Ishikawa (cell line): ENCODE results near the gene ABHD12B.

Experiments used
- CEBPB ChIP-seq: IDR thresholded peaks from 2 replicates; pipeline ENCODE4 v1.6.1; 2012
- CREB1 ChIP-seq: IDR thresholded peaks from 2 replicates; pipeline ENCODE4 v1.6.1; 2012; ENCODE audit warnings: low read depth
- EGR1 ChIP-seq: IDR thresholded peaks from 2 replicates; pipeline ENCODE4 v1.6.1; 2012
- EP300 ChIP-seq: IDR thresholded peaks from 2 replicates; pipeline ENCODE4 v1.6.1; 2012; ENCODE audit warnings: borderline replicate concordance
- FOXM1 ChIP-seq: IDR thresholded peaks from 2 replicates; pipeline ENCODE4 v1.6.1; 2012; ENCODE audit warnings: low read depth, borderline replicate concordance
- NFIC ChIP-seq: IDR thresholded peaks from 2 replicates; pipeline ENCODE4 v1.6.1; 2012
- RAD21 ChIP-seq: IDR thresholded peaks from 2 replicates; pipeline ENCODE4 v1.6.1; 2012; ENCODE audit warnings: low read depth
- TAF1 ChIP-seq: IDR thresholded peaks from 2 replicates; pipeline ENCODE4 v1.6.1; 2012; ENCODE audit warnings: low read depth, mild to moderate bottlenecking
- TCF12 ChIP-seq: IDR thresholded peaks from 2 replicates; pipeline ENCODE4 v1.6.1; 2012; ENCODE audit warnings: low read depth
- TEAD4 ChIP-seq: IDR thresholded peaks from 2 replicates; pipeline ENCODE4 v1.6.1; 2012
- YY1 ChIP-seq: IDR thresholded peaks from 2 replicates; pipeline ENCODE4 v1.6.1; 2012; ENCODE audit warnings: low read depth
- ZBTB7A ChIP-seq: IDR thresholded peaks from 2 replicates; pipeline ENCODE4 v1.6.1; 2012; ENCODE audit warnings: low read depth
- TF ChIP-seq, protein P1 (sequence below): IDR thresholded peaks from 2 replicates; pipeline ENCODE4 v1.6.1; 2012
- TF ChIP-seq, protein P2 (sequence below): IDR thresholded peaks from 2 replicates; pipeline ENCODE4 v1.6.1; 2012; ENCODE audit warnings: low read depth, mild to moderate bottlenecking
- TF ChIP-seq, protein P3 (sequence below): IDR thresholded peaks from 2 replicates; pipeline ENCODE4 v1.6.1; 2012

Gene ABHD12B

DNA sequence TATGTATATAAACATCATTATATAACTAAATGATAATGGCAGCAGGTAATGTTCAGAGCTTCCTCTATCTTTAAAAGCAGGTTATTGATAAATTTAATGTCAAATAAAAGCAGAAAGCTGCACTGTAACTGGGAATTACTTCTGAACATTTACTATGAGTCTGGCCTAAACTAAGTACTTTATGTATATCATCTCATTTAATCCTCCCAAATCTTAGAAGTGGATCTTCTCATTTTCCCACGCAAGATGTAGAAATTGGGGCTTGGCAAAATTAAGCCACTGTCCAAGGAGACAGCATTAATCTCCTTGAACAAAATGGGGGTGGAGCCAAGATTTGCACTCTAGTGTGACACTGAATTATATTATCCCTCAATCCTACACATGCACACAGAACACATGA is 46.5 kb upstream of the ABHD12B start:
- TF ChIP-seq NFIC = no peak
- TF ChIP-seq YY1 = no peak
- TF ChIP-seq TEAD4 = no peak
- TF ChIP-seq, protein P1, sequence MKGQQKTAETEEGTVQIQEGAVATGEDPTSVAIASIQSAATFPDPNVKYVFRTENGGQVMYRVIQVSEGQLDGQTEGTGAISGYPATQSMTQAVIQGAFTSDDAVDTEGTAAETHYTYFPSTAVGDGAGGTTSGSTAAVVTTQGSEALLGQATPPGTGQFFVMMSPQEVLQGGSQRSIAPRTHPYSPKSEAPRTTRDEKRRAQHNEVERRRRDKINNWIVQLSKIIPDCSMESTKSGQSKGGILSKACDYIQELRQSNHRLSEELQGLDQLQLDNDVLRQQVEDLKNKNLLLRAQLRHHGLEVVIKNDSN = no peak
- TF ChIP-seq EGR1 = no peak
- no peak for TF ChIP-seq CEBPB
- TF ChIP-seq TCF12 = no peak
- no peak for TF ChIP-seq CREB1
- TF ChIP-seq TAF1 = no peak
- no peak for TF ChIP-seq EP300
- no peak for TF ChIP-seq ZBTB7A
- no peak for TF ChIP-seq RAD21
- TF ChIP-seq, protein P2, sequence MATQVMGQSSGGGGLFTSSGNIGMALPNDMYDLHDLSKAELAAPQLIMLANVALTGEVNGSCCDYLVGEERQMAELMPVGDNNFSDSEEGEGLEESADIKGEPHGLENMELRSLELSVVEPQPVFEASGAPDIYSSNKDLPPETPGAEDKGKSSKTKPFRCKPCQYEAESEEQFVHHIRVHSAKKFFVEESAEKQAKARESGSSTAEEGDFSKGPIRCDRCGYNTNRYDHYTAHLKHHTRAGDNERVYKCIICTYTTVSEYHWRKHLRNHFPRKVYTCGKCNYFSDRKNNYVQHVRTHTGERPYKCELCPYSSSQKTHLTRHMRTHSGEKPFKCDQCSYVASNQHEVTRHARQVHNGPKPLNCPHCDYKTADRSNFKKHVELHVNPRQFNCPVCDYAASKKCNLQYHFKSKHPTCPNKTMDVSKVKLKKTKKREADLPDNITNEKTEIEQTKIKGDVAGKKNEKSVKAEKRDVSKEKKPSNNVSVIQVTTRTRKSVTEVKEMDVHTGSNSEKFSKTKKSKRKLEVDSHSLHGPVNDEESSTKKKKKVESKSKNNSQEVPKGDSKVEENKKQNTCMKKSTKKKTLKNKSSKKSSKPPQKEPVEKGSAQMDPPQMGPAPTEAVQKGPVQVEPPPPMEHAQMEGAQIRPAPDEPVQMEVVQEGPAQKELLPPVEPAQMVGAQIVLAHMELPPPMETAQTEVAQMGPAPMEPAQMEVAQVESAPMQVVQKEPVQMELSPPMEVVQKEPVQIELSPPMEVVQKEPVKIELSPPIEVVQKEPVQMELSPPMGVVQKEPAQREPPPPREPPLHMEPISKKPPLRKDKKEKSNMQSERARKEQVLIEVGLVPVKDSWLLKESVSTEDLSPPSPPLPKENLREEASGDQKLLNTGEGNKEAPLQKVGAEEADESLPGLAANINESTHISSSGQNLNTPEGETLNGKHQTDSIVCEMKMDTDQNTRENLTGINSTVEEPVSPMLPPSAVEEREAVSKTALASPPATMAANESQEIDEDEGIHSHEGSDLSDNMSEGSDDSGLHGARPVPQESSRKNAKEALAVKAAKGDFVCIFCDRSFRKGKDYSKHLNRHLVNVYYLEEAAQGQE = no peak
- TF ChIP-seq, protein P3, sequence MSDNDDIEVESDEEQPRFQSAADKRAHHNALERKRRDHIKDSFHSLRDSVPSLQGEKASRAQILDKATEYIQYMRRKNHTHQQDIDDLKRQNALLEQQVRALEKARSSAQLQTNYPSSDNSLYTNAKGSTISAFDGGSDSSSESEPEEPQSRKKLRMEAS = no peak
- no peak for TF ChIP-seq FOXM1

DNA sequence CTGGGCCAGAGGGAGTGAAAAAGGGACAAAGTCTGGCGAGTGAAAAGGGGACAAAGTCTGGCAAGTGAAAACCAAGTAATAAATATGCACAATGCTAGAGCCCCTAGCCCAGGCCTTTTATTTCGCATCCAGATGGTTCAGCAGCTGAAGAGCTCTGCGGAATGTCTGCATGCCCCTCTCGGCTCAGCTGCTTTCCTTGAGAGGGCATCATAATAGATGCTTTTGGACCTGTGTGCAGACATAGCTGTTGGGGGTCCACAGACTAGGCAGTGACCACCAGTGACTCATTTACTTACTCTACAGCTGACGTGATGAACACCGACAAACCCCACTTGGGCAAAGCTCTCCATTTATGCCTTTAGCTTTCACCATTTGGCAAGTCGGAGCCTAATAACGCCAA is 45.2 kb upstream of the ABHD12B start:
- TF ChIP-seq FOXM1 = no peak
- TF ChIP-seq, protein P3 = no peak
- no peak for TF ChIP-seq NFIC
- no peak for TF ChIP-seq CREB1
- no peak for TF ChIP-seq RAD21
- no peak for TF ChIP-seq CEBPB
- TF ChIP-seq, protein P2 = no peak
- TF ChIP-seq EGR1 = no peak
- no peak for TF ChIP-seq EP300
- TF ChIP-seq, protein P1 = no peak
- TF ChIP-seq YY1 = no peak
- no peak for TF ChIP-seq ZBTB7A
- TF ChIP-seq TCF12 = no peak
- no peak for TF ChIP-seq TEAD4
- TF ChIP-seq TAF1 = no peak

DNA sequence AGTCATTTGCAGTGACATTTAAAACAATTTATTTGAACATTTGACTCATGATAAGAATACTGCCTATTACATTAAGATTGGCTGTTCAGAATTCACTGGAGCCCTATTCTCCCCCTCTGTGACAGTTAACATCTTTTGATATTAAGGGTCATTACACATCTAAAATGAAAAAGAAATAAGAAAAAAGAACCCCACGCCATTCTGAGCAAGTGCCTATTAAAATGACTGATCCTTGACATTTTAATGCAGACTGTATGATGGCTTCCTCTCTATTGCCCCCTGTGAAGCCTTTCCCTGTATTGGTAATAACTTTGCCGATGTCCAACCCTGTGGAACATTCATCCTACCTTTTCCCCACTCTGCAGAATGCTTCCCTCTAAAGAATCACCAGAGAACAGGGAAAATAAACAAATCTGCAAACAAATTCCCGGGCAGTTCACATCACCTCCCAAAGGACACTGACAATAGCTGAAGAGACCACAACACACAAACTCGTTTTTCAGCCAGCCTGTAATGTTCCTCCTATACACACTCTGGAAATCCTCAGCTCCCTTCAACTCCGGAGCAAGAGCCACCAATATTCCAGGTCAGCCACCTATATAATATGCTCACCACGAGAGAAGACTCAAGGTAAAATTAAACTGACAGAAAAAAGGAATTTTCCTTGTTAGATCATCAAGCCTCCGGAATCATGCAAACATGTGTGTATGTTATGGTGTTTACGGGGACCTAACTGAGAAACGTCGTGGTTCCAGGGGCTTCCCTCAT is 42.9 kb upstream of the ABHD12B start:
- no peak for TF ChIP-seq FOXM1
- TF ChIP-seq RAD21 = no peak
- no peak for TF ChIP-seq TAF1
- TF ChIP-seq ZBTB7A = no peak
- TF ChIP-seq, protein P3 = no peak
- TF ChIP-seq, protein P2 = no peak
- TF ChIP-seq NFIC = no peak
- TF ChIP-seq CEBPB = no peak
- TF ChIP-seq TCF12 = no peak
- TF ChIP-seq, protein P1 = no peak
